Stimulated activated CD8-positive, alpha-beta memory T cell treated with anti-CD3 and anti-CD28 coated beads, Interleukin-12 subunit alpha, Interleukin-12 subunit beta, amount 100 ng/mL, for 1 hour (primary cell): ENCODE data around the gene TMPRSS9.
A peak's percentile ranks its signal among the peaks of the same experiment; 100 is the strongest.
"Not testable (repeated sequence)": the region's sequence is repeated elsewhere in the genome, so short reads cannot be mapped to it uniquely, and the experiment has no call there.

ENCODE experiments used
- DNase-seq: peaks from one replicate; pipeline ENCODE4 v3.0.0-alpha.2; 2020; ENCODE audit warnings: low read depth

The TMPRSS9 gene

GRCh38 chr19:2438178-2438577, 78.1 kb downstream of the TMPRSS9 start:
- DNase-seq = no peak

DNA sequence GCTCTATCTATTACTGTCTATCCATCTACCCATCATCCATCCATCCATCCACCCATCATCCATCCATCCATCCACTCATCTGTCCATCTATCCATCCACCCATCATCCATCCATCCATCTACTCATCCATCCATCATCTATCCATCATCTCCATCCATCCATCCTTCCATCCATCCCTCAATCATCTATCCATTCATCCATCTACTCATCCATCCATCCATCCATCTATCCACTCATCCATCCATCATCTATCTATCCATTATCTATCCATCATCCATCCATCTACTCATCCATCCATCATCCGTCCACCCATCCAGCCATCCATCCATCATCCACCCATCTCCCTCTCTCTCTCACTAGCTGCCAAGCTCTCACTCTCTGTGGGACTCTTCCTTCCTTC, 80.5 kb downstream of the TMPRSS9 start:
- no peak for DNase-seq

- no peak for DNase-seq
These were observed 81.2 kb downstream of the TMPRSS9 start for GRCh38 chr19:2441096-2441752.

DNA sequence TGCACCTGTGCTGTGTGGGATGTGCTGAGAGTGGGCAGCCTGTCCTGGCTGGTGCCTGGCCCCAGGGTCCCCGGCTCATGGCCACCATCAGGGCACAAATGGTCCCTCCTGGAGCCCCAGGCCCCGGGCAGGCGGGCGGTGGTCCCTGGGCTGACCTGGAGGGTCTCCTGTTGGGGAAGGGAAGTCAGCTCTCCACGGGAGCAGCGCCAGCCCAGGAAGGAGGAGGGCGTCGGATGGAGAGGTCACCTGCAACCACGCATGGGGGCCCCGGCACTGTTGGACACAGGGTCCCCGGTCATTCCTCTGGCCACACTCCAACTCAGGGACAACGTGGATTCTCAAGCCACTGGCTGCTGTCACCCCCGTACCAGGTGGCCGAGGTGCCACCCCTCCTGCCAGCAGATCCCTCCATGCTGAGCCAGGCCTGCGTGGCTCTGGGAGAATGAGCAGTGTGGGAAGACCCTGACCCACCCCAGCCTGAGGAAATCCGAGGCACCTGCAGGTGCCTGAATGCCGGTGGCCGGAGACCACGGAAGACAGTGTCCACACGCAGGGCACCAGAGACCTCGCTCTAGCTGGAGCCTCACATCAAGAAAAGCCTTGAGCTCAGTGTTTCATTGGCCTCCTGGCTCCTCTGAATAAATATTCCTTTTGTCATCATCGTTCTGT, 83.2 kb downstream of the TMPRSS9 start:
- no peak for DNase-seq

- DNase-seq = no peak
These were observed 83.7 kb downstream of the TMPRSS9 start for GRCh38 chr19:2443785-2444182.

- DNase-seq = no peak
These were observed 84.4 kb downstream of the TMPRSS9 start for GRCh38 chr19:2444251-2445002.

GRCh38 chr19:2446381-2446780, 86.3 kb downstream of the TMPRSS9 start:
- no peak for DNase-seq

GRCh38 chr19:2449019-2449418, 89.0 kb downstream of the TMPRSS9 start:
- DNase-seq = no peak

DNA sequence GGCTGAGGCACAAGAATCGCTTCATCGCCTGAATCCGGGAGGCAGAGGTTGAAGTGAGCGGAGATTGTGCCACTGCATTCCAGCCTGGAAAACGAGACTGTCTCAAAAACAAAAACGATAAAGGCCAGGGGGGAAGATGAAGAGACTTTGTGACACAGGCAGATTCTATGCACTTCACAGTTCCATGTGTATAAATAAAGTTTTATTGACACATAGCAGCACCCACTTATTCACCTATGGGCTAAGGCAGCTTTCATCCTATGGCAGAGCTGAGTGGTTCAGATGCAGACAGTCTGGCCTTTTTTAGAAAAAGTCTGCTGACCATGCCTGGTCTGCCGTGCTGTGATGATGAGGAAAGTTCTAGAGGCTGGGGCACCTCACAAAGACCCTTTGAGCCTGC, 91.1 kb downstream of the TMPRSS9 start:
- DNase-seq = no peak

DNA sequence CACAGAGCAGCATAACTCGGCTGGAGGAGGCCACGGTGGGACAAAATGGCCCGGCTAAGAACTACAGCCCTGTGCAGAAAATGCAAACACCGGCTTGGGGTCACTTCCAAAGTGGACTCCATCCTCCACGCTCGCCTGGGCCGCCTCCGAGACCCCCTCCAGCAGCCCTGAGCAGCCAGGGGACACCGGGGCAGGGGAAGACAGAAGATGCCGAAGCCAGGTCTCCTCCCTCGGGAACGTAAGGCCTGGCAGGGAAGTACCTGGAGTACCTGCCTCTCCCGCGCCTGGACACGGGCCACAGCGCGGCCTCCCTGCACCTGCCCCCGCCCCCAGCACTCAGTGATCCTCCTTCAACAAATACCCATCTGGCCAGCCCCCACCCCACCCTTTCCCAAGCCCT, 91.7 kb downstream of the TMPRSS9 start:
- DNase-seq = no peak

- DNase-seq = no peak
These were observed 93.5 kb downstream of the TMPRSS9 start for GRCh38 chr19:2453431-2454025.

DNA sequence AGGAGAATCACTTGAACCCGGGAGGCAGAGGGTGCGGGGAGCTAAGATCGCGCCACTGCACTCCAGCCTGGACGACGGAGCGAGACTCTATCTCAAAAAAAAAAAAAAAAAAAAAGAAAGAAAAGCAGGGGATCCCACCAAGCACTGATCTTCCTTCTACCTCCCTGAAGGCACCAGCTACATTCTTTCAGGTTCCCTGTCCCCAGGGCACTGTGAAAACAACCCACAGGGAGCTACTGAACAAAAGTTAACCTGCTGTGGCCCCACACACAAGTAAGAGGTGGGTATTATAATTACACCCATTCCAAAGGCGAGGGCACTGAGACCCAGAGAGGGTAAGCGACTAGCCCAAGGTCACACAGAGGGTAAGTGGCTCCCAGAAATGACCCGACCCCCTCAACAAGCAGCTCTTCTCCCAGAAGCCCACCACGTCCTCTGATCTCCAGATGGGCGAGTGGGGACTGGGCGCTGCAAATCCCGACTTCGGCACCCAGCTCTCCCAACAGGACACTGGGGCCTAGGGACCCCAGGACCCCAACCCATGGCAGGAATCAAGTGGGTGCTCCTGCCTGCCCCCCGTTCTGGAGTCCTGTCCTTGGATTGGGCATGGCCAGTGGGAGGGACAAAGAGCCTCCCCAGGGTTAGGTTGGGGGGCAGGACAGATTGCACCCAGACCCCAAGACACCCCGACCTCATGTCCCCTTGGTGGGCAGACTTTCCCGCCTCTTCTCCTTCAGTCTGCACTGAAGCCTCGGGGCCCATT, 94.3 kb downstream of the TMPRSS9 start:
- no peak for DNase-seq

- DNase-seq = no peak
These were observed 95.1 kb downstream of the TMPRSS9 start for GRCh38 chr19:2454962-2455850.

- peak; percentile 36 for DNase-seq
These were observed 95.9 kb downstream of the TMPRSS9 start for GRCh38 chr19:2455851-2456570.

DNA sequence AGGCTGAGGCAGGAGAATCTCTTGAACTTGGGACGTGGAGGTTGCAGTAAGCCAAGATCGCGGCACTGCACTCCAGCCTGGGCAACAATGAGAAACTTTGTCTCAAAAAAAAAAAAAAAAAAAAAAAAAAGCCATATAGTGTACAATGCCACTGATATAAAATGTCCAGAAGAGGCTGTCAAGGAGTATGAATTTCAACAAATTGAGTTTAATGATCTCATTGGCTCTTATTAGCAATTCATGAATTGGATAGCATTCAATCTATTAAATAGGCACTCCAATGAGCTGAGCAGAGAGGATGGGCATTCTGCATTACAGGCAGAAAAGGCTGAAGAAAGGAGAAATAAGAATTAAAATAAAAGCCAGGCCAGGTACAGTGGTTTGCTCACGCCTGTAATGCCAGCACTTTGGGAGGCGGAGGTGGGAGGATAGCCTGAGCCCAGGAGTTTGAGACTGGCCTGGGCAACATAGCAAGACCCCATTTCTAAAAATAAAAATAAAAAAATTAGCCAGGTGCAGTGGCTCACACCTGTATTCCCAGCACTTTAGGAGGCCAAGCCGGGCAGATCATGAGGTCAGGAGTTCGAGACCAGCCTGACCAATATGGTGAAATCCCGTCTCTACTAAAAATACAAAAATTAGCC, 97.5 kb downstream of the TMPRSS9 start:
- DNase-seq = no peak

GRCh38 chr19:2458054-2458453, 98.0 kb downstream of the TMPRSS9 start:
- DNase-seq = no peak

GRCh38 chr19:2458776-2459175, 98.7 kb downstream of the TMPRSS9 start:
- DNase-seq = not testable (repeated sequence)

DNA sequence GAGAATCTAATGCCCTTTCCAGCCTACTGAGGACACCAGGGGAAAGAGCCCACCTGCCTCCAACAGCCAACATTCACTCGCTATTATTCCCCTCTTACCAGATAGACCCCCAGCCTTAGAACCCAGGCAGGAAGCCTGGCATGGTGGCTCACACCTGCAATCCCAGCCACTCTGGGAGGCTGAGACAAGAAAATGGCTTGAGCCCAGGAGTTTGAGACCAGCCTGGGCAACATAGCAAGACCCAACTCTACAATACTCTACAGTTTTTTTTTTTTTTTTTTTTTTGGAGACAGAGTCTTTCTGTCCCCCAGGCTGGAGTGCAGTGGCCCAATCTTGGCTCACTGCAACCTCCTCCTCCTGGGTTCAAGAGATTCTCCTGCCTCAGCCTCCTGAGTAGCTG, 100.2 kb downstream of the TMPRSS9 start:
- DNase-seq = no peak

GRCh38 chr19:2461751-2462634, 101.9 kb downstream of the TMPRSS9 start:
- DNase-seq = peak; percentile 34
